Activated CD4-positive, alpha-beta T cell treated with anti-CD3 and anti-CD28 coated beads for 24 hours (primary cell): ENCODE measurements around the gene BTBD10.

ENCODE experiments used
- DNase-seq, 2 donors: peaks; one replicate each; pipeline ENCODE4 v3.0.0-alpha.2; 2020; ENCODE audit warnings: low read depth in 2 of 2

BTBD10 gene

GRCh38 chr11:13339195-13340153 lies 123.5 kb downstream of the BTBD10 start:
- DNase-seq = no peak

- no peak for DNase-seq
Observed at GRCh38 chr11:13338427-13339069, 124.5 kb downstream of the BTBD10 start.

- DNase-seq = no peak
Observed at GRCh38 chr11:13338019-13338426, 125.0 kb downstream of the BTBD10 start.
